ENCODE data around the gene TCEA2.

Gene TCEA2

DNA sequence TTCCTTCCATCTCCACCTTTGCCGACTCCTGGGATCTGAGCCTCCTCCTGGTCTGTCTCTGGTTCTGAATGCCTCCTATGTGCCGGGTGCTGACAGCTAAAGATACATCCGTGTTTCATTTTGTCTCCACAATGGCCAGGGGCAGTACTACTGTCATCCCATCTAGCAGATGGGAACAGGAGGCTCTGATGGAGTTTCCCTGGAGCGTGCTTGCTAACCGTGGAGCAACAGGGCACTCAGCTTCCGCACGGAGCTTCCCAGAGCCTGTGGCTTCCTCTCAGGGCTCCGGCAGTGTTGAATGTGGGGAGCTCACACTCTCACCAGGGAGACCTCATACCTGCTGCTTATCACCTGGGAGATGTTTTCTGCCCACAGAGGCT, 56.3 kb downstream of the TCEA2 start:
- DNase-seq (ENCODE audit: extremely low read depth in 1 of 2, low read depth in 1 of 2): no peak

DNA sequence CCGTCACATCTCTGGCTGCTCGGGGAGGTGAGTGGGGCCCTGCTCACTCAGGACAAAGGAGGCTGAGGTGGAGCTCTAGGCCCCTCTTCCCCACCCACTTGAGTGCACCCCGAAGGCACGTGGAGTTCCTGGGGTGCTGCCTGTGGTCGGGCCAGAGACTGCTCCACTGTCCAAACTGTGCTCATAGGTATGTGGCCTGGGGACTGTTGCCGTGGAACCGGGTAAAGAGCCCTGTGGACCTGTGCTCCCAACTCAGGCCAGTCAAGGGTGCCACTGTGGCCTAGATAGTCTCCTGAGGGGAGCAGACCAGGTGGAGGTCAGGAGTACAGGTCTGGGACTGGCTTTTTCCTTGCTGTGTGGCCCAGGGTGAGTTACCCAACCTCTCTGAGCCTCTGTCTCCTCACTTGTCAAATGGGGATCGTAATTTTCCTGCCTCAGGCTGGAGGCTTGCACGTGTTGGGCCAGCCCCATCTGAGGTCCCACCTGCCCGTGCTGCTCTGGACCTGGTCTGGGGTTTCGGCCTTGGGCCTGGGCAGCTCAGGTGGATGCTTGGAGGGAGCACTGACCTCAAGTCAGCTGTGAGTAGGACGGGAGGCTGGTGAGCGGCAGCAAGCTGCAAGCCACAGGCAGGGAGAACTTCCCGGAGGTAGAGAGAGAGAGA, 56.8 kb downstream of the TCEA2 start:
- DNase-seq (ENCODE audit: extremely low read depth in 1 of 2, low read depth in 1 of 2): no peak

DNA sequence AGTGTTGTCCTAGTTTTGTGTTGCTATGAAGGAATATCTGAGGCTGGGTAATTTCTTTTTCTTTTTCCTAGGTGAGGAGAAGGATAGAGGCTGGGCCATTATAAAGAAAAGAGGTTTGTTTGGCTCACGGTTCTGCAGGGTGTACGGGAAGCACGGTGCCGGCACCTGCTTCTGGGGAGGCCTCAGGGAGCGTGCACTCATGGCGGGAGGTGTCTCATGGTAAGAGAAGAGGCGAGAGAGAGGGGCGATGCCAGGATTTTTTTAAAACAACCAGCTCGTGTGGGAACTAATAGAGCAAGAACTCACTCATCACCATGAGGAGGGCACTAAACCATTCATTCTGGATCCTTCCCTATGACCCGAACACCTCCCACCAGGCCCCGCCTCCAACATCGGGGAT, 58.6 kb downstream of the TCEA2 start:
- DNase-seq (ENCODE audit: extremely low read depth in 1 of 2, low read depth in 1 of 2): no peak

All from stimulated activated CD8-positive, alpha-beta memory T cell treated with anti-CD3 and anti-CD28 coated beads, Interleukin-7, amount 100 ng/mL, for 48 hours (primary cell).